AG09319 (cell line): ENCODE results near the gene KSR2.

Source experiments
- DNase-seq: peaks from one replicate; pipeline ENCODE4 v3.0.0-alpha.2; 2010; ENCODE audit warnings: low read depth; ENCODE audit errors: extremely low read depth
- CTCF ChIP-seq: IDR thresholded peaks from 2 replicates; pipeline ENCODE4 v1.5.1; 2011; ENCODE audit warnings: low read depth, mild to moderate bottlenecking, inconsistent platforms, low read length, moderate library complexity

KSR2 gene

DNA sequence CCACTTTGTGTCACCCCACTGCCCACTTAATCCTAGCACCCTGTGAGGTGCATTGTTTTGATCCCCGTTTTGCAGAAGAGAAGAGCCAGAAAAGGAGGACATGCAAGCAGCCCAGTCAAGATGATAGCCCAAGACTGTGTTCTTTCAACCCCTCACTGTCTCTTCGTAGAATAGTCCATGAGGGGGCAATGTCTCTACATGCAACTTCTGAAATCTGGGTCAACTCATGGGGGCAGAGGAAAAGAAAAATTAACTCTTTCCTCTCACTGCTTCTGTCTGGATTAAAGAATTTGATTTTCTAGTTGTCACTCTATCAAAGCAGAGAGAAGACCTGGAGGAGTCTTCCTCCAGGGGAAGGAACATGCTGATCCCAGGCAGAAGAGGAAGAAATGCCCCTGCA is 377.8 kb downstream of the KSR2 start:
- no peak for DNase-seq
- TF ChIP-seq CTCF: no peak

GRCh38 chr12:117590386-117590785 is 378.4 kb downstream of the KSR2 start:
- no peak for TF ChIP-seq CTCF
- no peak for DNase-seq

GRCh38 chr12:117589021-117589420 is 379.8 kb downstream of the KSR2 start:
- no peak for TF ChIP-seq CTCF
- no peak for DNase-seq

DNA sequence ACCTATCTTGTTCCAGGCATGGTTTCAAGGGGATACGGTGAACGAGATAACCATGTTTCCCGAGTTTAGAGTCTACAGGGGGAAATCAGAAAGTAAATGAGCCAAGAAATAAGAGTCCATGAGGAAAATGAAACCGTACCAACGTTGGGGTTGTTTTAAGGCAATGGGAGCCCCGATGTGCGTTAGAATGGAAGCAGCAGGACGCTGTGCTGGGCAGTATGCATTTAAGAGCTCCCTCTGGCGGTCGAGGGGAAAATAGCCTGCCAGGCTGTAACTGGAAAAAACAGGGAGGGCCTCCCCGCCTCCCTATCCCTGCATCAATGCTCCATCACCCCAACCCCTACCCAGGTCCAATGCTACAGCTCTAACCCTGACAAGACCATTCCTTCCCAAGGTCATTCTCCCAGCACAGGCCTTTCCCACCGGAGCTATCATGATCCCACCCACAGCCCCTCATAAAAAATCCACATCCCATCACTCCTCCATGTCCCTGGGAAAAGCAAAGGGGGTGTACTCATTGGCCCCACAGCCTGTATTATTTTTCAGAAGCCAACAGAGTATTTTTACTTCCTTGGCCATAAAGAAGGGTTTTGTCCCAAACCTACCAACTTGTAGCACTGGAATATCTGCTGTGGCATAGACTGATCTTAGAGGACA is 381.0 kb downstream of the KSR2 start:
- DNase-seq: no peak

GRCh38 chr12:117583677-117584225 is 385.0 kb downstream of the KSR2 start:
- no peak for TF ChIP-seq CTCF
- DNase-seq: no peak

More for the DNA sequence above, 381.0 kb downstream of the KSR2 start:
- TF ChIP-seq CTCF: peak; percentile 85

- no peak for DNase-seq
- TF ChIP-seq CTCF: no peak
Observed at GRCh38 chr12:117583092-117583491, 385.7 kb downstream of the KSR2 start.

DNA sequence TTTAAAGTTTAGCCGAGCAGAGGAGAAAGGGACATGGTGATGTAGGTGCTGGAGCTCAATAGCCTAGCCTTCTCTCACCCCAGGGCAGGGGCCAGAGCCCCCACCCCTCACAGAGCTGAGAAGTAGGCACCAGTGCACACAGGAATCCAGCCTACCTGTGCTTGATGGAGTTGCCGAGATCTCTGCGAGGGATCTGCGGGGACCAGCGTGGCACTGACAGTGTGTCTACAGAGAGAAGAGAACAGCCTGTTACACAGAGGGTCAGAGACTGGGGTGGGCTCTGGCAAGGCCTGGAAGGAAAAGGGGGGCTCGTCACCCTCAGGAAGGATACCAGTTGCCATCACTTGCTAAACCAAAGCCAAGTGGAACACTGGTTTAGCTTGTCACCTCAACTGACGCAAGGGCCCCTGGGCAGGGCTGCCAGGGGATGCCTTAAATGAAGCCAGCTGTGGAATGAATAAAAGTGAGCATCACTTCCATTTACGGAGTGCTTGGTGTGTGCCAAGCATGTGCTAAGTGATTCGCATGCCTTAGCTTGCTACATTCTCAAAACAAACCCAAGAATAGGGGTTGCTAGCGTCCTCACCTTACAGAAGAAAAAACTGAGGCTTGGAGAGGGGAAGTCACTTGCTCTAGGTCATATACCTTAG is 386.5 kb downstream of the KSR2 start:
- TF ChIP-seq CTCF: no peak
- no peak for DNase-seq
